ENCODE measurements around the gene RSPH9.
"Not testable (repeated sequence)": the region's sequence is repeated elsewhere in the genome, so short reads cannot be mapped to it uniquely, and the experiment has no call there.

Gene RSPH9

DNA sequence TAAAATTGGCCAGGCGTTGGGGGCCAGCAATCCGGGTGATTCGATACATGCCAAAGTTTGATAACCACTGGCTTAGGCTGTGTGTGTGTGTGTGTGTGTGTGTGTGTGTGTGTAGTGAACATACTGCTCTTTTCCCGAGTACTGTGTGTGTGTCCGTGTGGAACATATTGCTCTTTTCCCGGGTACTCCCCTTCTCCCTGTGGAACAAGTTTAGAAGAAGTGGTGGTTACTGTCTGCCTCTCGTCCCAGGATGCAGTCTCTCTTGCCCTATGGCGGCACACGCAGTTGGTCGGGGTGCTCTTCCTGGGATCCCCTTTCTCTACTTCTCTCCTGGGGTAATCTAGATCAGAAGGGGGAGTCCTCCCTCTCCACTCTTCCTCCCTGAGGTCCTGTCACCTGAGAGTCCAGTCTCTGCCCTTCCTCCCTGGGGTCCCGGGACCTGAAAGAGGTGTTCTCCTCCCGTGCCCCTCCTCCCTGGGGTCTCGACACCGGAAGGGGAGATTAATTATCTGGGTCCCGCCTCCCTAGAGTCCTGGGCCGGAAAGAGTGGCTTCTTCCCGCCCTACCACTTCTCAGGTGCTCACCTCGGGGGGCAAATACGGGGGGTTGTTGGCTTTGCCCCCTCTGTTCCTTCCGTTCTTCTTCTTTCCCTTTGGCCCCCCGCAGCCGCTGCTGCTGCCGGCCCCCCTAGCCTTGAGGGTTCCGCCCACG is 16.3 kb upstream of the RSPH9 start:
- no peak for DNase-seq (ENCODE audit: low read depth, low spot score)

DNA sequence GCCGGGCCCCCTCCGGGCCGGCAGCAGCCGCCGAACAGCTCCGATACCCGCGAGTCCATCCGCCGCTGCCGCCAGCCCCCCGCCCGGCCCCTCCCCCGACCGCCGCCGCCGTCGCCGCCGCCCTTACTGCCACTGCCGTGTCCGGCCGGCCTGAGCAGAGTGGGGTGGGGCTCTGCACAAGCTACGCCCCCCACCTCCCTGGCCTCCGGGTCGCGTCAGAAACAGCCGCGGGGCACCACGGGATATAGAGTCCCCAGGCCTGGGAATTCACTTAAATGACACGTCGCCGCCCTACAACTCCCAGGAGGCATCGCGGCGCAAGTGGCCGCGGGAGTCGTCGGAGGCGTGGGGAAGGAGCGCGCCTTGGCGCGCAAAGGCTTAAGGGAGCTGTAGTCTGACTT is 15.7 kb upstream of the RSPH9 start, which contains the start of gene GTPBP2:
GTPBP2 (minus strand) TSS at position 161 of the 401 bp plus-strand sequence; CDS start at position 59, 102 bp downstream.
- H3K27ac ChIP-seq = peak within 1 kb of the TSS; percentile 99
- DNase-seq (ENCODE audit: low read depth, low spot score) = peak; percentile 97

More for the DNA sequence above, 16.3 kb upstream of the RSPH9 start:
- H3K27ac ChIP-seq = peak overlapping the region; percentile 99

DNA sequence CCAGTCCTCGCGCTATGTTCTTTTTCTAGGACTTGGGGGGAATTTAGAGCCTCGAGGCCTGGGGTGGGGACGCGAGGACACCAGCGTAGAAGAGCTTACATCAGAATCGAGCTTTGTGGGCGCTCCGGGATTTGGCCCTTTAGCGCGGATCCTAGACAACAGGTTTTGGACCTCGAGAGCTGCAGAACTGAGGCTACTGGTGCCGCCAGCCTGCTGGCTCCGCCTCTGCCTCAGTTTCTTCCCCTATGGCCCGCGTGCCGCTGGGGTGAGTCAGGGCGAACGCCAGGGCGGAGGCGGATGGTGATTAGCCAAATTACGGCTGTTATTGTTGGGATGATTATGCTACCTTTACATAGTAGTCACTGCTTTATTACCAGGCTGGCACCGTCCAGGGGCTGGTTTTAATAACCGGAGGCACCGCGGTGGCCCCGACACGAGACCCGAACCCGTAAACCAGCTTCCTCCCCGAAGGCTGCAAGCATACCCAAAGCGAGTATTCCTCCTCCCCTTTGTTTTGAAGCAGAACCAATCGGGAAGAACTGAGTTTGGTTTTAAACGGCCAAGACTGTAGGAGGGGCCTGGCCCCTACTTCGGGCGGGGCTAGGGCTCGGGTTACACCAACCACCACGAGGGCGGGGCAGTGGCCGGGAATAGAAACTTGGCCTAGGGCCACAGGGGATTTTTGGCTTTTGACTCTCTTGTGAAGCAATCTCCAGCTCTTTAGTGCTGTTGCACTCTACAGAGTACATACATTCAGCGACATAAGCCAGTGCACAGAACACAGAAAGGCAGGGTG is 15.1 kb upstream of the RSPH9 start:
- DNase-seq (ENCODE audit: low read depth, low spot score) = peak; percentile 87

DNA sequence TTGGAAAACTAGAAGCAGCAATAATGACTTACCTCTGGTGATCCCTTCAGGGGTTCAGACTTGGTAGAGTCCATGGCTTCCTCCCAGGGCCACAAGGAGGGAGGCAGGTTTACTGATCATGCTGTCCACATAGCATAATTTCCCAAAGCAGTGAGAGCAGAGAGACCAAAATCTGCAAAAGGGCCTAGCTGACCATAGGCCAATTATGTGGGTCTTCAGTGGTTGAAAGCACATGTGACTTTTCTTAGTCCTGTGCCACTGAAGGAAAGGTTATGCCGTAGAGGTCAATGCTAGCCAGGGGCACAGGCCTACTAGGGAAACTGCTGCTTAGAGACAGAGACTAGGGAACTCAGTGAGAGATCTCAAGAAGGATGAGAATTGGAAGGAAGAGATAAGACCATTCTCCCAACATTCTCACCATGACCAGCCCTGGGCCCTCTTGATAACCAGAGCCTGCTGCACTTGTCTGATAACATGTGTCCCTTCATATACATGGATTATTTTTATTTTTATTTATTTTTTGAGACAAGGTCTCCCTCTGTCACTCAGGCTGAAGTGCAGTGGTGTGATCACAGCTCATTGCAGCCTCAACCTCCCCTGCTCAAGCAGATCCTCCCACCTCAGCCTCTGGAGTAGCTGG is 13.7 kb upstream of the RSPH9 start:
- no peak for DNase-seq (ENCODE audit: low read depth, low spot score)
- peak overlapping the region; percentile 99 for H3K27ac ChIP-seq

More for the DNA sequence above, 15.1 kb upstream of the RSPH9 start:
- H3K27ac ChIP-seq = peak overlapping the region; percentile 99

DNA sequence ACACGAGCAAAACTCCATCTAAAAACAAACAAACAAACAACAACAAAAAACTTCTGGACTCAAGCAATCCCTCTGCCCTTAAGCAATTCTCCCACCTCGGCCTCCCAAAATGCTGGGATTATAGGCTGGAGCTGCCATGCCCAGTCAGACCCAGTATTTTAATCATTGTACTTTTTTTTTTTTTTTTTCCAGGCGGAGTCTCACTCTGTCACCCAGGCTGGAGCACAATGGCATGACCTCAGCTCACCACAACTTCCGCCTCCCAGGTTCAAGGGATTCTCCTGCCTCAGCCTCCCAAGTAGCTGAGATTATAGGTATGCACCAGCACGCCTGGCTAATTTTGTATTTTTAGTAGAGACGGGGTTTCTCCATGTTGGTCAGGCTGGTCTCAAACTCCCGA is 11.8 kb upstream of the RSPH9 start:
- H3K27ac ChIP-seq; DNase-seq (ENCODE audit: low read depth, low spot score): not testable (repeated sequence)

DNA sequence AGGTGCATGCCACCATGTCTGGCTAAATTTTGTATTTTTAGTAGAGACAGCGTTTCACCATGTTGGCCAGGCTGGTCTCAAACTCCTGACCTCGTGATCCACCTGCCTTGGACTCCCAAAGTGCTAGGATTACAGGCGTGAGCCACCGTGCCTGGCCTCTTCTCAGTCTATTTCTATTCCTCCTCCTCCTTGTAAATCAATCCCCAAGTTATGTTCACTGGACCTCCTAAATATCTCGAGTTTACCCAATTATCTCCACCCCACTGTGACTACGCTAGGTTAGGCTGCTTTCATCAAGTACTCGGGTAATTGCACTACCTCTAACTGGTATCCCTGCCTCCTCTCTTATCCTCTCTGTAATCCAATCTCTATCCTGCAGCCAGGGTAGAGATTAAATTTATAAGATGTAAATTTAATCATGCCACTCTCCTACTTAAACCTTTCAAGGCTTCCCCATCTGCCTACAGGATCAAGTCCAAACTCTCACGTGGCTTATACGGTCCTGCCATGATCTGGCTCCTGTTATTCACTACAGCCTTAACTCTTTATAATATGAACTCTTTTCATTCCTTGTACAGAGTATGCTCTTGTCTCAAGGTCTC is 10.0 kb upstream of the RSPH9 start:
- no peak overlapping the region for H3K27ac ChIP-seq

DNA sequence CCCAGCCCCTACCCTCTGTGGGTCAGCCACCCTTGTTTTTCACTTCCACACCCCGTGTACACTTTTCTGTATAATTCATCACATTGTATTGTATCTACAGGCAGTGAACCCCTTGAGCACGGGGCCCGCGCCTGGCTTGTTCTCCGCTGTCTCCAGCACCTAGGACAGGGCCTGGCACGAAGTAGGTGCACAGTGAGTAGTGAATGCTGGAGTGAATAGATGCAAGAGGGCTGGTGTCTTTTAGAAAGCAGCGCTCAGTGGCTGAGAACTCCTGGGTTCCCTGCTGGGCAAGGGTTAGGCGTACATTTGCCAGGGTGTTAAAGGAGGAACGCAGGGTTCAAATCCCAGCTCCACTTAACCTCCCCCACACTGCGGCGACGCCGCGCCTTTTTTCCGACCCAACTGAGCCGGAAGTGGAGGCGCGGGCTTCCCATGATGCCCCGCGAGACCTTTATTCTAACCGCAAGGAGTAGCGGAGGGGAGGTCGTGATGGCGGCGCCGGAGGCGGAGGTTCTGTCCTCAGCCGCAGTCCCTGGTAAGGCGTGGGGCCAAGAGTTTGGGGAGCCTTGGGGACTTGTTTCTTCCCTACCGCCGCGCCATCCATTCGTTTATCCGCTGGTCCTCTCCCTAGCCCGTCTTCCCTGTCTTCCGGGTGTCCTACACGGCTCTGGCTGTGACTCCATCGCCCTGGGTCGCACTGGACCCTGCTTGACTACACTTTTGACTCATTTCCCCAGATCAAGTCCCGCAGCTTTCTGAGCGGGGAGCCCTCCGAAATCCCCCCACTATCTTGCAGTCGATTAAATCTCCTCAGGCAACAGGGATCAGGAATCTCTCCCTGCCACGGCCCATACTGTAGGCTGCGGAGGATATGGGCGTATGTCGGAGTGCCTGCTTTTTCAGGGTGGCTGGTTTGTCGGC is 9.2 kb upstream of the RSPH9 start, which contains the start of gene MAD2L1BP:
MAD2L1BP (plus strand) TSS at position 454 of the 921 bp plus-strand sequence; CDS start at position 490, 36 bp downstream.
- peak within 1 kb of the TSS; percentile 44 for H3K27ac ChIP-seq
- no peak for DNase-seq (ENCODE audit: low read depth, low spot score)

More for the DNA sequence above, 10.0 kb upstream of the RSPH9 start:
- DNase-seq (ENCODE audit: low read depth, low spot score) = no peak

DNA sequence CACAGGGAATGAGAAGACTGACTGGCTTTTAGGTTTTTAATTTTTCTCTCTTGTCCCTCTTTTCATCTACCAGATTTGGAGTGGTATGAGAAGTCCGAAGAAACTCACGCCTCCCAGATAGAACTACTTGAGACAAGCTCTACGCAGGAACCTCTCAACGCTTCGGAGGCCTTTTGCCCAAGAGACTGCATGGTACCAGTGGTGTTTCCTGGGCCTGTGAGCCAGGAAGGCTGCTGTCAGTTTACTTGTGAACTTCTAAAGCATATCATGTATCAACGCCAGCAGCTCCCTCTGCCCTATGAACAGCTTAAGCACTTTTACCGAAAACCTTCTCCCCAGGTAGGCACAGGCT is 8.6 kb upstream of the RSPH9 start:
- H3K27ac ChIP-seq = peak overlapping the region; percentile 44
- no peak for DNase-seq (ENCODE audit: low read depth, low spot score)

DNA sequence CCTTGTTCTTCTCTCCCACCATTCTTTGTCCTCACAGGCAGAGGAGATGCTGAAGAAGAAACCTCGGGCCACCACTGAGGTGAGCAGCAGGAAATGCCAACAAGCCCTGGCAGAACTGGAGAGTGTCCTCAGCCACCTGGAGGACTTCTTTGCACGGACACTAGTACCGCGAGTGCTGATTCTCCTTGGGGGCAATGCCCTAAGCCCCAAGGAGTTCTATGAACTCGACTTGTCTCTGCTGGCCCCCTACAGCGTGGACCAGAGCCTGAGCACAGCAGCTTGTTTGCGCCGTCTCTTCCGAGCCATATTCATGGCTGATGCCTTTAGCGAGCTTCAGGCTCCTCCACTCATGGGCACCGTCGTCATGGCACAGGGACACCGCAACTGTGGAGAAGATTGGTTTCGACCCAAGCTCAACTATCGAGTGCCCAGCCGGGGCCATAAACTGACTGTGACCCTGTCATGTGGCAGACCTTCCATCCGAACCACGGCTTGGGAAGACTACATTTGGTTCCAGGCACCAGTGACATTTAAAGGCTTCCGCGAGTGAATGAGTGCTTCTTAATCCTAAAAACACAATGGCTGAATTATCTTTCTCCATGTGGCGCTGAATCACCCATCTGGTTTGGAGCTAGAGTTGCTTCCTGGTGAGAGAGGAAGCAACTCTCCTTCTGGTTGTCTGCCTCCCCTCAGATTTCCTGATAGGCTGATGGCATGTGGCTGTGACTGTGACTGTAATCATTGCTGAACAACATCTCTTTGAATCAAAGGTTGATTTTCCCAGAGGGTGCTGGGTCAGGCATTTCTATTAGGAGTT is 4.6 kb upstream of the RSPH9 start:
- DNase-seq (ENCODE audit: low read depth, low spot score) = peak; percentile 22
- H3K27ac ChIP-seq = peak overlapping the region; percentile 22

DNA sequence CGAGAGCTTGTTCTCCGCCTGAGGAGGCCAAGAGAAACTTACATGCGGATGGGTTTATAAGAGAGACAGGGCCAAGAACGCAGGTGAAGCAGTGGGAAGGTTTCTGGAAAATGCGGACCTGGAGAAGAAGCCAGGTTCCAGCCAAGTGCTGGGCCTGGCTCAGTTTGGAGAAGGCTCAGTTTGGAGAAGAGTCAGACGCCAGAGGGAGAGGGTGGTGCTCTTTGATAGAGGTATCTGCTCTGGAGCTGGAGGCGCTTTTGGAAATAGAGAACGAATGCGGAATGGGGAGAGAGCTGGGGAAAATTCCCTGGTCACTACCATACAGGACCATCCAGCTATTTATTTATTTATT is 753 bp downstream of the RSPH9 start:
- no peak for DNase-seq (ENCODE audit: low read depth, low spot score)
- no peak overlapping the region for H3K27ac ChIP-seq

DNA sequence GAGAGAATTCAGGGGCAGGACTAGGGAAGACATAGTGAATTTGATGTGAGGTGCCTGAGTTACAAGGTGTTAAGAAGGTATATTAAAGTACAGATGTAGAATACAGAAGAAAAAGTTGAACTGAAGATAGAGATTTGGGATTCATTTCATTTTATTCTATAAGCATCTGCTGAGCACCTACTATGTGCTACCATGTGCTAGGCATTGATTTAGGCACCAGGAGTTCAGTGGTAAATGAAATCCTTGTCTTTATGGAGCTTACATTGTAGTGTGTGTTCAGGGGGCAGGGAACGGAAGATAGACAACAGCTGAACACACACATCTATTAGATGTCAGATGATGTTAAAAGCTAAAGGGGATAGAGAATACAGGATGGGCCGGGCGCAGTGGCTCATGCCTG is 2.8 kb downstream of the RSPH9 start:
- no peak overlapping the region for H3K27ac ChIP-seq

DNA sequence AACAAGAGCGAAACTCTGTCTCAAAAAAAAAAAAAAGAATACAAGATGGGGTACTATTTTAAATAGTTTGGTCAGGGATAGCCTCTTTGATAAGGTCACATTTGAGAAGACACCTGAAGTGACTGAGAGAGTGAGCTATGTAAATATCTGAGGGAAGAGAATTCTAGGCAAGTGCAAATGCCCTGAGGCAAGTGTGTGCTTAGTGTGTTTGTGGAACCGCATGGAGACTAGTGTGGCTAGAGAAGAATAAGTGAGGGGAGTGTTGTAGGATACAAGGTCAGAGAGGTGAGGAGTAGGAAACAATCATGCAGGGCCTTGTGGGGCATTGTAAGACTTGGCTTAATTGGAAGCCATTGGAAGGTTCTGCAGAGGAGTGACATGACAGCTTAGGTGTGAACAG is 3.4 kb downstream of the RSPH9 start:
- H3K27ac ChIP-seq = no peak overlapping the region
- DNase-seq (ENCODE audit: low read depth, low spot score) = no peak

More for the DNA sequence above, 2.8 kb downstream of the RSPH9 start:
- DNase-seq (ENCODE audit: low read depth, low spot score) = no peak

DNA sequence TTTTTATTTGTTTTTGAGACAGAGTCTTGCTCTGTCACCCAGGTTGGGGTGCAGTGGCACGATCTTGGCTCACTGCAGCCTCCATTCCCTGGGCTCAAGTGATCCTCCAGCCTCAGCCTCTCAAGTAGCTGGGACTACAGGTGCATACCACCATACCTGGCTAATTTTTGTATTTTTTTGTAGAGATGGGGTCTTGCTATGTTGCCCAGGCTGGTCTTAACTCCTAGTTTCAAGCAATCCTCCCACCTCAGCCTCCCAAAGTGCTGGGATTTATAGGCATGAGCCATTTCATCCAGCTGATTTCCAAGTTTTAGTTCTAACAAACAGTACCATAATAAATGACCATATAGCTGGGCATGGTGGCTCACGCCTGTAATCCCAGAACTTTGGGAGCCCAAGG is 8.0 kb downstream of the RSPH9 start:
- DNase-seq (ENCODE audit: low read depth, low spot score); H3K27ac ChIP-seq: not testable (repeated sequence)

DNA sequence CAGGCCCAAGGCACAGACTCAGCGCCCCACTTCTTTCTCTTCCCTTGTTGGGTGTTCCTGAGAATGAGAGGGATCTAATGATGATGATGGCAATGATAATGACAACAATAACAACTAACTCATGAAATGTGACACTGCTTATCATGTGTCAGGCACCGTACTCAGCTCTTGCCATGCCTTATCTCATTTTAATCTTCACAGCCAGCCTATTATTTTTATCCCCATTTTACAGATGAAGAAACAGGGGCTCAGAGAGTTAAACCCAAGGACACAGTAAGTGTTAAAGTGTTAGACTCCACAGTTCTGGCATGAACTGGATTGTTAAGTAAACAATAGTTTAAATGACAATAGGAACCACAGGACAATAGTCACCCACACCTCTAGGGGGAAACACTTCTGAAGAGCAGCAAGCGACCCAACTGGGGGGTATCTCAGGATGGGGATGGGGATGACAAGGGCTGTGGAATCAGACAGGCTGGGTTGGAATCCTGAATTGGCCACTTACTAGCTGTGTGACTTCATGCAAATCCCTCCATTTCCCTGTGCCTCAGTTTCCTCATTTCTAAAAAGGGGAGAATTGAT is 12.5 kb downstream of the RSPH9 start:
- no peak overlapping the region for H3K27ac ChIP-seq
- no peak for DNase-seq (ENCODE audit: low read depth, low spot score)

DNA sequence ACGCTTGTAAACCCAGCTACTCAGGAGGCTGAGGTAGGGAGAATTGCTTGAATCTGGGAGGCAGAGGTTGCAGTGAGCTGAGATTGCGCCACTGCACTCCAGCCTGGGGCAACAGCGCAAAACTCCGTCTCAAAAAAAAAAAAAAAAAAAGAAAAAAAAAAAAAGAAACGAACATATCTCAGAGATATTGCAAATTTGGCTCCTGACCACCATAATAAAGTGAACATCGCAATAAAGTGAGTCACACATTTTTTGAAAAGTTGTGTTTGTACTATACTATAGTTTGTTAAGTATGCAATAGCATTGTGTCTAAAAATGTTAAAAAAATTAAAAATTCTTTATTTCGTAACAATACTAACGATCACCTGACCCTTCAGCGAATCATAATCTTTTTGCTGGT is 13.3 kb downstream of the RSPH9 start:
- H3K27ac ChIP-seq = no peak overlapping the region
- DNase-seq (ENCODE audit: low read depth, low spot score) = no peak

DNA sequence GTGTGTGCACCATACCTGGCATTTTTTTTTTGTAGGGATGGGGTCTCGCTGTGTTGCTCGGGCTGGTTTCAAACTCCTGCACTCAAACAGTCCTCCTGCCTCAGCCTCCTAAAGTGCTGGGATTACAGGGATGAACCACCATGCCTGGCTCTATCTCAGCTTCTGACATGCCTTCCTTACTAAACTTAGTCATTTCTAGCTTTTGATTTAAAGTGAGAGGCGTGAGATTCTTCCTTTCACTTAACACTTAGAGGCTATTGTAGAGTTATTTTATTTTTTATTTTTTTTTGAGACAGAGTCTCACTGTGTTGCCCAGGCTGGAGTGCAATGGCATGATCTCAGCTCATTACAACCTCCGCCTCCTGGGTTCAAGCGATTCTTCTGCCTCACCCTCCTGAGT is 18.1 kb downstream of the RSPH9 start:
- not testable (repeated sequence) for H3K27ac ChIP-seq; DNase-seq (ENCODE audit: low read depth, low spot score)

DNA sequence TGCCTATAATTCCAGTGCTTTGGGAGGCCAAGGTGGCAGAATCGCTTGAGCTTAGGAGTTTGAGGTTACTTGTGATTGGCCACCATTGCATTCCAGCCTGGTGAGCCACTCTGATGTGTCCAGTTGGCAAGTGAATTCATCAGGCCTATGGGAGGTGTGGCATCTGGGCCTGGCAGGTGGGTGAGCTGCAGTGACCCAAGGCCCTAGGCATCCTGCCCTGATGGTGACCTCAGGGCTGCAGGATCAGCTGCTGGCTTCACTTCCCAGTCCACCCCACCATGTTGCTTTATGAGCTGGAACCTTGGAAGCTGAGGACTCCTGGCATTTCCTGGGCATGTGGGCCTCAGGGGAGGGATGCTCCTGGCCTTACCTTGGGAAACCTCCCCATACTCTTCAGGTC is 20.5 kb downstream of the RSPH9 start:
- H3K27ac ChIP-seq = no peak overlapping the region
- peak; percentile 20 for DNase-seq (ENCODE audit: low read depth, low spot score)

DNA sequence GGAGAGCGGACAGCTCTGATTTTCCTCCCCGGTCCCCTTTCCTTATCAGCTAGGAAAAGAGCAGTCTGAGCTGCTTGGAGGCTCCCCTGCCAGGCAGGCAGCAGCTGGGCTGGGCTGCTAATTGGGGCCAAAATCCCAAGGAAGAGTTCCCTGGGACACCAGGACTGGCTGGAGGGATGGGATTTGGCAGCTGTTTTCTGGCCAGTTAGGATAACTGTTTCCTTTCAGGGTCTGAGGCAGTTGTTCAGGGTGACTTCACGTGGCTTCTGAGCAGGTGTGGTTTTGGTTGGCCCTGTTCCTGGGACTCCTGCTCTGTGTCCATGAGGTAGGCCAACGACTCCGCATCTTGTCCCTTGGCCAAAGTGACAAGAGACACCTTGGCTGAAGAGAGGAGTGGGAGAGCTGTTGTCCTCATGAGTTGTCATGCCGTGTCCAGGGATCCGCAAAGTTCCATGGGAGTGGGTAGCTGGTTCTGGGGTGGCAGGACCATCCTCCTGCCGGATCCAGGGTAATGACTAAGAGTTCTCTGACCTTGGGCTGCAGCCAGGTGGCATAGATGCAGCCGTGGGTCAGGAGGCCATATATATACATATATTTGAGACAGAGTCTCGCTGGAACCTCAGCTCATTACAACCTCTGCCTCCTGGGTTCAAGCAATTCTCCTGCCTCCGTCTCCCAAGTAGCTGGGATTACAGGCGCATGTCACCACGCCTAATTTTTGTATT is 21.5 kb downstream of the RSPH9 start:
- DNase-seq (ENCODE audit: low read depth, low spot score) = no peak
- H3K27ac ChIP-seq = no peak overlapping the region
